T-helper 2 cell treated with Interferon-gamma antibody and Interleukin-4, amounts not matched to agents 100 ng/mL and 5 ng/mL, for 36 hours (primary cell): Measurements from ENCODE around the gene TMA7B. TPM values are rescaled to one million over a fixed set of nuclear protein-coding genes. Genes with fewer than 3 reads are reported as not detected.
"Not testable (repeated sequence)": the region's sequence is repeated elsewhere in the genome, so short reads cannot be mapped to it uniquely, and the experiment has no call there.

ENCODE experiments used
- intact Hi-C: fragments of 100-400 bp; cut with micrococcal nuclease; formaldehyde crosslinking; loops from one replicate; pipeline ENCODE4 v1.15.1; 2023
- total RNA-seq: library from RNA; stranded (reverse); gene quantifications from 2 replicates; pipeline ENCODE4 v1.2.3, GENCODE V29; 2022

TMA7B gene
- total RNA-seq, 1 donor from 2014 or later, result 6.0 TPM

DNA sequence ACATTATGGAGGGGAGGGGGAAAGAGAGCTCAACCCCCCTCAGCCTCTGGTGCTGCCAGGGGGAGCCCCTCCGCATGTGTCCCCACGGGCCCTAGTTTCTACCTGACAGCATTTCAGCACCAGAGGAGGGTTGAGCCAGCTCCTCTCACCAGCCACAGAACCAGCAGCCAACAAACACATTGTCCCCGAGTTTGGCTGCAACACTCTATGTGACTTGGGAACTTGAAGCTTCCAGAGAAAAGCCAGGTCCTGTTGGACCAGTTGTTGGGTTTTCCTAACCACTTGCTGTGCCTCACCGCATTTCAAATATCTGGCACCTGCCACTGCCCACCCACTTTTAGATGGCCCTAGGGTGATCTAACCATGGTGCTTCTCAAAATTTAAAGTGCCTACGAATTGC is 13.5 kb downstream of the TMA7B start:
- intact Hi-C loops, result no loop called here

- intact Hi-C loops, result no loop called here
Measured at GRCh38 chr22:39974065-39974464, 13.9 kb downstream of the TMA7B start.

DNA sequence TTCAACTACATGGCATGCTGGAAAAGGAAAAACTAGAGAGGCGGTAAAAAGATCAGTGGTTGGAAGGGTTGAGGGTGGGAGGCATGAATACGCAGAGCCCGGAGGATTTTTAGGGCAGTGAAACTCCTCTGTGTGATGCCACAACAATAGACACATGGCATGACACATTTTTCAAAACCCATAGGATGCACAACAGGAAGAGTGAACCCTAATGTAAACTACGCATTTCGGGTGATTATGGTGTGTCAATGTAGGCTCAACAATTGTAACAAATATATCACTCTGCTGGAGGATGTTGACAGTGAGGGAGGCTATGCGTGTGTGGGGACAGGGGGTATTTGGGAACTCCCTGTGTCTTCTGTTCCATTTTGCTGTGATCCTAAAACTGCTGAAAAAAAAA is 18.9 kb downstream of the TMA7B start:
- intact Hi-C loops, result no loop called here

DNA sequence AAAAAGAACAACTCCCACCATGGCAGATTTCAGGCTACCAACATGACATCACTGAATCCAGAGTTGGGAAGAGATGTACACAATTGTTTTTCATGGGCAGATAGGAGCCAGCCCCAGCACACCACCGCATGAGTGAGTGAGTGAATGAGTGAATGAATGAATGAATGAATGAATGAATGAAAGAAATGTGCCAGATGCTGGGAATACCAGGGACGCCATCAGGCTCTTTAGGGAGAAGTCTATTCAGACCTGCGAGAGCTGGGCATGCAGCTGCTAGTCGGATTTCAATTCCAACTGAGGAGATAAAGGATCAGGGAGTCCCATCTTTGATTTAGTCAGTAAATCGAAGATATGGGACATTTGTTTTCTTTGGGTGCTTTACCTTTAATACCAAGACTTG is 19.3 kb downstream of the TMA7B start:
- intact Hi-C loops, result no loop called here

- intact Hi-C loops, result no loop called here
Measured at GRCh38 chr22:39980596-39980995, 20.4 kb downstream of the TMA7B start.

DNA sequence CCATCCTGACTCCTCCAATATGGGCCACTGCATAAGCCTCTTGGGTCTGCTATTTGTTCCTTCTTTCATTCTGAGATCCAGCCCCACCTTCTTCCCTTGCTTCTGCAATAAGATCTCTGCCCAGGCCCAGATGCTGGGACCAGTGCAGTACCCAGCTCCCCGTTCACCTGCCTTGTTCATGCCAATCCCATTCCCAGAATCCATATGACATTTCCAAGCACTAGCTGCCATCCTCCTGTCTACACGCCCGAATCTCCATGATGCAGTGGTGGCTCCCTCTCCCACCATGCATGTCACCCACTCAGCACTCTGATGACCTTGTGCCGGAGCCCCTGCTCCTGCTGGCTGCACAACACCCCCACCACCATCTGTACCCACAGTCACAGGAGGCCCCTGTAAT is 23.1 kb downstream of the TMA7B start:
- intact Hi-C loops, result no loop called here

- intact Hi-C loops, result no loop called here
Measured at GRCh38 chr22:39984006-39984405, 23.8 kb downstream of the TMA7B start.

DNA sequence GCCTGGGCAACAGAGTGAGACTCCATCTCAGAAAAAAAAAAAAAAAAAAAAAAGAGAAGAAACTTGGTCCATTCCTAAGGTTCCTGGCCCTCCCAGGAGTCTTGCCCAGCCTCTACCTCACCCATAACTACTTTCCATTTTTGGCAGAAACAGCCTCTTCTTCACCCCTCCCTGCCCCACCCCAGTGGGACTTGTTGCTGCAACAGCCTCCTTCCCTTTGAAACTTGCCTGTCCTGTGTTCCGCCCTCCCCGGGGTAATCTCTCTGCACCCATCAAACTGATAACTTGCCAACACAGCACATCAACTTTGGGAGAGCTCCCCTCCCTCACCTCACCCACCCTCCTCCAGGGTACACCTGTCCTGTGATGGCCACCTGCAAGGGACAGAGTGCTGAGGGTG is 24.5 kb downstream of the TMA7B start:
- intact Hi-C loops, result no loop called here

DNA sequence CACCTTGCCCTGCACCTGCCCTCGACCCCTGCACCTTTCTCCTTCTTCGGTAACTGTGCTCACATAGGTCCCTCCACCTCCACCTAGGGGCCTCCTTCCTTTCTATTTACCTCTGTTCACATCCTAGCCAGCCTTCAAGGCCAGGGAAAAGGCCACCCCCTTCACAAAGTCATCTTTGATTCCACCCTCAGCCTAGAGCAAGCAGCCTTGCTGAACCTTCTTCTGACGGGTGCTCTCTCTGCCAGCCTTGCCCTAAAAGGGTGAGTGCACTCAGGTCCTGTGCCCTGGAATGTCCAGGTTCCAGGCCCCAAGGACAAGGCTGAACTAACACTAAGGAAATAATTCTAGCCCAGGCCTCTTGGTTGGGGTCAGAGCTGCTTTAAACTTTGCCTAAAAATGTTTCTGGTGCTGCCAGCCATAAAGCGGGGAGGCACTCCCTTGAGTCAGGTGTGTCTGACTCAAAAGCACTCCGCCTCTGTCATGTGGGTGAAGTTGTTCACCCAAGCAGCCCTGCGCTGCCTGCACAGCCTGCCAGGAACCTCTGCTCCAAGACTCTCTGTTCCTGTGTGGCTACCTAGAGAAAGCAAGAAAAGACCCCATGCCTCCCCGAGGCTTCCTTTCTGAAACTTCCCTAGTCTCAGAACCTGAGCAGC is 25.3 kb downstream of the TMA7B start:
- intact Hi-C loops, result no loop called here

DNA sequence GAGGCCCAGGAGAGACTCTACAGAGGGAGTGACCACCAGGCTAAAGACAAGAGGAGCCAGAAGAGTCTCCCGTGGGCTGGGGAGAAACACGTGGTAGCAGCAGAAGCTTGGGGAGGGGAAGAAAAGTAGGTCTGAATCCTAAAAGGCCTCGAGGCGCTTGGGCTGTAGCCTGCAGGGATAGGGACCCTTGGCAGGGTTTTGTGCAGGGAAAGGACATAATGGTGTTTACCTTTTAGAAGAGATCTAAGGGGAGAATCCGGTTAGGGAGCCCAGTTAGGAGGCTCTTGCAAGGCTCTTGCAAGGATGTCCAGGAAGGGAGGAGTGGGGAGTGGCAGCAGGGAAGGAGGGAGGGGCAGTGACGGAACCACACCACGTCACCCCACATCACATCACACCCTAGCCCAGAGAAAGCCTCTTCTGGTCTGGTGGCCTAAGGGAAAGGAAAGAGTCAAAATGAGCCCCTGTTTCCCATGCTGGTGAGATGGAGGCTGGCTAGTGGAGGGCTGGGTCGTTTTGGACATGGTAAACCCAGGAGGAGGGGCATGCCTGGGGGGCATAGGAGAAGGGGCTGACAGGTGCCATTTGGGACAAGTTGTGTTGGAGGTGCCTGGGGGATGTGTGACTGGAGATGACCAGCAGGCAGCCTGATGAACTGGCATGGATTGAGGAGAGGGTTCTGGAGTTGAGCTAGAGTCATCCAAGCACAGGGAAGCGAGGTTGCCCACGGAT is 28.4 kb downstream of the TMA7B start:
- intact Hi-C loops, result no loop called here

DNA sequence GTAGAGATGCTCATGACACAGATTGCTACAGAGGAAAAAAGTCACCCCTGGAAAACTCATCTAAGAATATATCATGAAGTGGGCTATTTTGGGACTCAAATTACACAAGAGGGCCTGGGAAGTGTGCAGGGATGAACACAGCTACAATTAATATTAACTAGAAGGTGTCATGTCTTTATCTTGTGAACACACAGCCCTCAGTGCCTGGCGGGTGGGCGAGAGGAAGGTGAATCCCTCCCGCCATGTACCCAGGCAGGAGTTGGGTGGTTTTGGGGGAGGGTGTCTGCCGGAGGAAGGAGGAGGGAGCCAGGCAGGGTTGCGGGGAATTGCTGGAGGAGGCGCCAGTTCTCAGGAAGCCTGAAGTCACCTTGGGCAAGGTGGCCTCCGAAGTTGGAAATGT is 29.4 kb downstream of the TMA7B start:
- intact Hi-C loops, result no loop called here

- intact Hi-C loops, result no loop called here
Measured at GRCh38 chr22:39990686-39991085, 30.5 kb downstream of the TMA7B start.

- intact Hi-C loops, result no loop called here
Measured at GRCh38 chr22:39991159-39991860, 31.1 kb downstream of the TMA7B start.

DNA sequence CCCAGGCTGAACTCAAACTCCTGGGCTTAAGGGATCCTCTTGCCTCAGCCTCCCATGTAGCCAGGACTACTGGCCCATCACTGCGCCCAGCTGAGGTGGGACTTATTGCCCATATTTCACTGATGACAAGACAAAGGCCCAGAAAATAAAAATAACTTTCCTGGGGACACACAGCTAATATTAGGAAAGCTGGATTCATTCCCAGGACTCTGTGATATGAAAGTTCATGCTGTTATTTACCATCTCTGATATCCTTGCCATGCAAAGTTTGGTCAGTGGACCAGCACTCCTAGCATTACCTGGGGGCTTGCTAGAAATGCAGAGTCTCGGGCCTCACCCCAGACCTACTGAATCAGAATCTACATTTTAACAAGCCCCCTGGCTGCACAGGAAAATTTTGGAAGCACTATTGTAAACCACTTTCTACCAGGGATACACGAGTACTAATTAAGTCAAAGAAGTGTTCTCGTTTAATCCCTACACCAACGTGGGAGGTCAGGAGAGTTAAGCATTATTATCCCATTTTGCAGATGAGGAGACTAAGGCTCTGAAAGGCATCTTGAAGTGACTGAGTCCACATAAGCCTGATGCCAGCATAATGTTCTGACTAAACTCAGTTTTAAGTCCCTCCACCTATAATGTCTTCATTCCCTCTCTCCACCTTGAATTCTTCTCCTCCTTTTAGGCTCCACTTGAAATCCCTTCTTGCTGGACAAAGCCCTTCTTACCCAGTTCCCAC is 32.1 kb downstream of the TMA7B start:
- intact Hi-C loops, result no loop called here

DNA sequence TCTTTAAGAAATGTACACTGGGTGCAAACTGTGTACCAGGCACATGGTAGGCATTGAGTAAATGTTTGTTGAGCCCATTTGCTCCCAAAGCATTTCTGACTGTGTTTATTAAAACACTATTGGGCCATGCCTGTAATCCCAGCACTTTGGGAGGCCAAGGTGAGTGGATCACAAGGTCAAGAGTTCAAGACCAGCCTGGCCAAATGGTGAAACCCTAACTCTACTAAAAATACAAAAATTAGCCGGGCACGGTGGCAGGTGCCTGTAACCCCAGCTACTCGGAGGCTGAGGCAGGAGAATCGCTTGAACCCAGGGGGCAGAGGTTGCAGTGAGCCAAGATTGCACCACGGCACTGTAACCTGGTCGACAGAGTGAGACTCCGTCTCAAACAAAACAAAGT is 32.7 kb downstream of the TMA7B start:
- intact Hi-C loops, result not testable (repeated sequence)

DNA sequence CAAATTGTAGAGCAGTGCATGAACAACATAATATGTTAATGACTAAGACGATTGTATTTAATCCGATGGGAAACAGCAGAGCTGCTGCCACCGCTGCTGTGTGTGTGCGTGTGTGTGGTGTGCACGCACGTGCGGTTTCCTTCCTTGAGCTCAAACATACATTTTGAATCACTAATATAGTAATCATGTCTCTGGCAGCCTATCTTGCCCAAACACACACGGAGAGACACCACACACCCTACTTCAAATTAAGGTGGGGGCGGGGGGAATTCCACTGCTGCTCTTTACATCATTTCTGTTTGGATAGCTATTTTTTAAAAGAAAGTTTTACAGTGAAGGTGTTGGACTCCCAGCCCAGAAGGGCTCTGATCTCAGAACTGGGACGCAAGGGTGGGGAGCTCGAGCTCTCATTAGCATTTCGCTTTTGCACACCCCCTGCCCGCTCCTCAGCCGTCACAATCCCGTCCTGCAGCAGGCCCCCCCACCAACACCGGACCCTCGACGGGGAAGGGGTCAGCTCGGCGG is 33.9 kb downstream of the TMA7B start:
- intact Hi-C loops, result no loop called here

- intact Hi-C loops, result no loop called here
Measured at GRCh38 chr22:39994566-39995392, 34.6 kb downstream of the TMA7B start, which contains the start of gene FAM83F. FAM83F (plus strand) TSS chr22:39994954; CDS start chr22:39995043, 89 bp downstream.

- intact Hi-C loops, result no loop called here
Measured at GRCh38 chr22:39995393-39996252, 35.4 kb downstream of the TMA7B start.

DNA sequence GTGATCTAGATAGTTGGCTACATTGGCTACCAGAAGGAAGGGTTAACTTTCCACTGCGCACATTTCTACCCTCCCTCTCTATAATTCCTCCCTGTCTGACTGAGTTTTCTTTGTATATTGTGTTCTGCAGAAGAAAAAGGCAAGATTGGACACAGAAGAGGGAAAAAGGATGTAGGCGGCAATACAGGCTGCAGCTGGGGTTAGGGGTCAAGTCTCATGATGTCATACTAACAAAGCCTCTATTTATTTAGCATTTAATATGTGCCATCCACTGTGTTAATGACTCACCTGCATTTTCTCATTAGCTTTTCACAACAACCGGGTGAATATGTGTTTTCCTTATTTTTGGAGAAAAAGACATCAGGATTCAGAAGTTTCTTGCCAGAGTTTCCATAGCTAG is 36.5 kb downstream of the TMA7B start:
- intact Hi-C loops, result no loop called here

- intact Hi-C loops, result no loop called here
Measured at GRCh38 chr22:39997421-39997820, 37.2 kb downstream of the TMA7B start.
